ENCODE measurements around the gene COL9A3.

COL9A3 gene

GRCh38 chr20:62791301-62792181, 25.3 kb upstream of the COL9A3 start:
- TF ChIP-seq, protein P1, sequence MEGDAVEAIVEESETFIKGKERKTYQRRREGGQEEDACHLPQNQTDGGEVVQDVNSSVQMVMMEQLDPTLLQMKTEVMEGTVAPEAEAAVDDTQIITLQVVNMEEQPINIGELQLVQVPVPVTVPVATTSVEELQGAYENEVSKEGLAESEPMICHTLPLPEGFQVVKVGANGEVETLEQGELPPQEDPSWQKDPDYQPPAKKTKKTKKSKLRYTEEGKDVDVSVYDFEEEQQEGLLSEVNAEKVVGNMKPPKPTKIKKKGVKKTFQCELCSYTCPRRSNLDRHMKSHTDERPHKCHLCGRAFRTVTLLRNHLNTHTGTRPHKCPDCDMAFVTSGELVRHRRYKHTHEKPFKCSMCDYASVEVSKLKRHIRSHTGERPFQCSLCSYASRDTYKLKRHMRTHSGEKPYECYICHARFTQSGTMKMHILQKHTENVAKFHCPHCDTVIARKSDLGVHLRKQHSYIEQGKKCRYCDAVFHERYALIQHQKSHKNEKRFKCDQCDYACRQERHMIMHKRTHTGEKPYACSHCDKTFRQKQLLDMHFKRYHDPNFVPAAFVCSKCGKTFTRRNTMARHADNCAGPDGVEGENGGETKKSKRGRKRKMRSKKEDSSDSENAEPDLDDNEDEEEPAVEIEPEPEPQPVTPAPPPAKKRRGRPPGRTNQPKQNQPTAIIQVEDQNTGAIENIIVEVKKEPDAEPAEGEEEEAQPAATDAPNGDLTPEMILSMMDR (IDR thresholded peaks at IDR 0.05; ENCODE audit: extremely low read depth, insufficient read depth, missing control alignments): peak; percentile 90
- in situ Hi-C loops (cut with MboI; ENCODE audit: low pct_unique_long_range_greater_than_20kb, low sequenced_read_pairs, unreplicated experiment): no loop called here
- DNase-seq (ENCODE audit: low spot score): peak; percentile 87

- in situ Hi-C loops (cut with MboI; ENCODE audit: low pct_unique_long_range_greater_than_20kb, low sequenced_read_pairs, unreplicated experiment): no loop called here
- DNase-seq (ENCODE audit: low spot score): no peak
- TF ChIP-seq, protein P1 (IDR thresholded peaks at IDR 0.05; ENCODE audit: extremely low read depth, insufficient read depth, missing control alignments): no peak
Observed at GRCh38 chr20:62792182-62792939, 24.5 kb upstream of the COL9A3 start.

GRCh38 chr20:62792940-62793756, 23.7 kb upstream of the COL9A3 start:
- in situ Hi-C loops (cut with MboI; ENCODE audit: low pct_unique_long_range_greater_than_20kb, low sequenced_read_pairs, unreplicated experiment): no loop called here
- TF ChIP-seq, protein P1 (IDR thresholded peaks at IDR 0.05; ENCODE audit: extremely low read depth, insufficient read depth, missing control alignments): no peak
- no peak for DNase-seq (ENCODE audit: low spot score)

DNA sequence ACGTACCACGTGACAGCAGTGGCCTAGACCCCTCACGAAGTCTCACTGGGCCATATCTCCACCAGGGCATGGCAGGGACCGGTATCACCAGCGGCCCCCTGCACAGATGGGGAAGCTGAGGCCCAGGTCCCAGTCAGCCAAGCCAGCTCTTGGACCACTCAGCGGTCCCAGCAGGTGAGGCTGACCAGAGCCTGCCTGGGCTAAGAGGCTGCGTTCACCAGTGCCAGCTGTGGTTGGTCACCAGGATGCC, 23.2 kb upstream of the COL9A3 start:
- in situ Hi-C loops (cut with MboI; ENCODE audit: low pct_unique_long_range_greater_than_20kb, low sequenced_read_pairs, unreplicated experiment): no loop called here
- TF ChIP-seq, protein P1 (IDR thresholded peaks at IDR 0.05; ENCODE audit: extremely low read depth, insufficient read depth, missing control alignments): no peak
- no peak for DNase-seq (ENCODE audit: low spot score)

DNA sequence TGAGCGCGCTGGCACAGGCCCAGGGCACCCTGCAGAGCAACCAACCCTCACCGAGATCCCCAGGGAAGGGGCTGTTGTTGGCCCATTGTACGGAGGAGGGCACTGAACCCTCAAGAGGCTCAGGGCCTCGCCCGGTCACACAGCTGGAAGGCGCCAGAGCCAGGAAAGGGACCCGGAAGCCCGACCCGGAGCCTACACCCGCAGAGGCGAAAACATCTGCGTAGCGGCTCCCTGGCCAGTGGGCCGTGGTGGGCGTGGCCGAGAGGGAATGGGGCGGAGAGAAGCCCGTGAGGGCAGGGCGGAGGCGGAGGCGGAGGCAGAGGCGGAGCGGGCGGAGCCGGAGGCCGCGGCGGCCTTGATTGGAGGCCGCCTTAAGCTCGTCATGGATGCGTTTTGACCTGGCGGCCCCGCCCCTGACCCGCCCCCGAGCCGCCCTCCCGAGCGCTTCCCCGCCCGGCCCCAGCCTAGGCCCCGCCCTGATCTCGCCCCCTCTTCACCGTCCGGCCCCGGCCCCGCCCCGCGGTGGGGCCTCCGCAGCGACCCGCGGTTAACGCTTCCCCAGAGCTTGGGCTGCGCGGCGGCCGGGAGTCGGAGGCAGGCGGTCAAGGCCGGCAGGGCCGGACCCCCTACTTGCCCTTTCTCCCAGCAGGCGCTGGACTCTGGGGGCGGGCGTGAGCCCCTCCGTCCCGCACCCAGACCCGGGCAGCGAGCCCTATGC, 22.7 kb upstream of the COL9A3 start:
- peak; percentile 98 for DNase-seq (ENCODE audit: low spot score)
- TF ChIP-seq, protein P1 (IDR thresholded peaks at IDR 0.05; ENCODE audit: extremely low read depth, insufficient read depth, missing control alignments): no peak
- in situ Hi-C loops (cut with MboI; ENCODE audit: low pct_unique_long_range_greater_than_20kb, low sequenced_read_pairs, unreplicated experiment): no loop called here
